HepG2 (cell line): Measurements from ENCODE around the gene LAMB3. TPM values are rescaled to one million over a fixed set of nuclear protein-coding genes. Genes with fewer than 3 reads are reported as not detected.

Experiments used
- ATAC-seq: fragments of 200-7000 bp; cut with Tn5 transposase; 3 replicates; pipeline ENCODE4 v1.9.1; 2020; ENCODE audit warnings: mild to moderate bottlenecking, moderate library complexity
- BruUV-seq: library from RNA; stranded (reverse); fragments of 400-500 nt; replicated peaks from 2 replicates; lab custom pipeline; 2021; lab: Mats Ljungman, UMichigan
- CTCF ChIA-PET: fragments of 300-600 bp; formaldehyde crosslinking; extraction: SDS; loops from one replicate; lab custom pipeline; 2021; ENCODE audit warnings: low total read pairs, inconsistent platforms, low intra/inter-chr PET ratio; lab: Yijun Ruan, JAX
- POLR2A ChIA-PET: fragments of 350-600 bp; sonication (Branson Sonifier 250); formaldehyde crosslinking; loops from one replicate; lab custom pipeline; 2020; ENCODE audit warnings: antibody characterized with exemption, inconsistent platforms; lab: Yijun Ruan, JAX
- DNase-seq: peaks from one replicate; pipeline ENCODE4 v3.0.0-alpha.2; 2015; ENCODE audit warnings: low spot score
- FAIRE-seq: peaks from 3 replicates; lab custom pipeline; 2011; peaks lifted over from hg19 to GRCh38; lab: Jason Lieb, UNC
- H2AFZ ChIP-seq: one replicate; pipeline ENCODE4 v1.6.1; 2011; ENCODE audit warnings: low read length, inconsistent platforms
- H3K27ac ChIP-seq: fragments of 300-600 bp; 3 replicates; pipeline ENCODE4 v1.8.0; 2011; ENCODE audit warnings: mixed run types, mild to moderate bottlenecking, mixed read lengths, low read length, inconsistent platforms; ENCODE audit not compliant: insufficient read depth; ENCODE audit errors: extremely low read length
- H3K27me3 ChIP-seq, 2 experiments: fragments of 200-600 bp in 1 of 2; 2 replicates in 1 of 2; 3 replicates in 1 of 2; pipeline versions ENCODE4 v1.6.0 to v1.8.0; 2011; ENCODE audit warnings: low read length in 2 of 2, mild to moderate bottlenecking in 2 of 2, moderate library complexity in 2 of 2, inconsistent platforms in 1 of 2; ENCODE audit not compliant: insufficient read depth in 2 of 2, control insufficient read depth in 1 of 2
- H3K36me3 ChIP-seq, 2 experiments: fragments of 200-600 bp in 1 of 2; replicated peaks in 1 of 2; 2 replicates in 1 of 2; 3 replicates in 1 of 2; pipeline versions ENCODE4 v1.5.1 to v1.8.0; 2011; ENCODE audit warnings: low read length in 2 of 2, inconsistent platforms in 1 of 2; ENCODE audit not compliant: insufficient read depth in 2 of 2, control insufficient read depth in 1 of 2
- H3K4me1 ChIP-seq: 2 replicates; pipeline ENCODE4 v1.5.1; 2012; ENCODE audit warnings: low read length, inconsistent platforms; ENCODE audit not compliant: insufficient read depth
- H3K4me2 ChIP-seq: 2 replicates; pipeline ENCODE4 v1.6.0; 2011; ENCODE audit warnings: low read depth, low read length, inconsistent platforms
- H3K4me3 ChIP-seq, 3 experiments: fragments of 200-600 bp in 1 of 3; sonication (generic), shearing (Covaris generic) in 1 of 3; replicated peaks in 1 of 3; 2 replicates each; pipeline ENCODE4 v1.5.1; 2011 to 2016; ENCODE audit warnings: low read length in 3 of 3, inconsistent platforms in 2 of 3, low read depth in 2 of 3, mild to moderate bottlenecking in 2 of 3, control low read depth in 1 of 3, mixed read lengths in 1 of 3; ENCODE audit not compliant: insufficient read depth in 1 of 3
- H3K79me2 ChIP-seq: one replicate; pipeline ENCODE4 v1.6.1; 2011; ENCODE audit warnings: low read length, inconsistent platforms; ENCODE audit not compliant: insufficient read depth
- H3K9ac ChIP-seq: 2 replicates; pipeline ENCODE4 v1.6.0; 2011; ENCODE audit warnings: mild to moderate bottlenecking, low read depth, low read length, inconsistent platforms; ENCODE audit not compliant: insufficient read depth
- H3K9me3 ChIP-seq: 2 replicates; pipeline ENCODE4 v1.5.1; 2012; ENCODE audit warnings: mild to moderate bottlenecking, low read length
- H4K20me1 ChIP-seq: 2 replicates; pipeline ENCODE4 v1.6.0; 2011; ENCODE audit warnings: inconsistent platforms, mild to moderate bottlenecking, low read length, moderate library complexity; ENCODE audit not compliant: insufficient read depth
- FOSL1 ChIP-seq: sonication (generic); formaldehyde crosslinking; IDR thresholded peaks from 2 replicates; pipeline ENCODE4 v1.9.0; 2021; ENCODE audit warnings: missing genetic modification reagents, borderline replicate concordance
- KDM4B ChIP-seq: sonication (generic); formaldehyde crosslinking; IDR thresholded peaks from 2 replicates; pipeline ENCODE4 v1.4.0; 2020; ENCODE audit warnings: missing genetic modification reagents
- PLRG1 ChIP-seq: fragments of 450-650 bp; conservative IDR thresholded peaks from 2 replicates; pipeline ENCODE4 v1.6.1; 2016
- REPIN1 ChIP-seq: sonication (generic); formaldehyde crosslinking; IDR thresholded peaks from 2 replicates; pipeline ENCODE4 v1.8.0; 2022; ENCODE audit warnings: missing genetic modification reagents, low read depth, mild to moderate bottlenecking, borderline replicate concordance
- ZNF138 ChIP-seq: sonication (generic); formaldehyde crosslinking; IDR thresholded peaks from 2 replicates; pipeline ENCODE4 v1.5.0; 2020; ENCODE audit warnings: mild to moderate bottlenecking, low read depth, missing genetic modification reagents
- ZNF24 ChIP-seq: fragments of 450-650 bp; IDR thresholded peaks from 2 replicates; pipeline ENCODE4 v1.6.1; 2017; ENCODE audit warnings: antibody characterized with exemption, mild to moderate bottlenecking
- ZNF513 ChIP-seq: sonication (generic); formaldehyde crosslinking; conservative IDR thresholded peaks from 2 replicates; pipeline ENCODE4 v1.5.0; 2020; ENCODE audit warnings: missing genetic modification reagents
- ZNF782 ChIP-seq: sonication (generic); formaldehyde crosslinking; IDR thresholded peaks from 2 replicates; pipeline ENCODE4 v1.4.0; 2020; ENCODE audit warnings: missing genetic modification reagents, mild to moderate bottlenecking, borderline replicate concordance
- WGBS: methylation state at CpG from one replicate; pipeline ENCODE4 v1.1.6; 2017; ENCODE audit warnings: low lambda C conversion rate; 5-methylcytosine and 5-hydroxymethylcytosine counted together
- in situ Hi-C: cut with HindIII; loops from 2 replicates; pipeline ENCODE4 v1.10.0; 2017; ENCODE audit warnings: low pct_unique_long_range_greater_than_20kb; ENCODE audit not compliant: extremely low pct_ligation_motif_present
- intact Hi-C: fragments of 100-400 bp; cut with micrococcal nuclease; formaldehyde crosslinking; loops from one replicate; pipeline ENCODE4 v1.10.0; 2022; ENCODE audit not compliant: unreplicated experiment
- polyA plus RNA-seq, 8 experiments: library from polyadenylated mRNA; depleted of rRNA in 3 of 8; stranded (reverse) in 7 of 8; unstranded in 1 of 8; fragments of >200 nt; fragmentation: Illumina TruSeq in 4 of 8; extraction: Trizol in 4 of 8; gene quantifications; 2 replicates each; pipeline versions ENCODE4 v1.2.1 to v1.2.3, GENCODE V29; 2011 to 2016; ENCODE audit warnings: low read depth in 4 of 8, missing spikeins in 1 of 8, mixed read lengths in 1 of 8; ENCODE audit not compliant: insufficient read depth in 1 of 8
- total RNA-seq, 5 experiments: library from RNA; depleted of rRNA; stranded (reverse); fragments of >200 nt; fragmentation: Illumina TruSeq; extraction: Trizol; gene quantifications; 2 replicates each; pipeline ENCODE4 v1.2.3, GENCODE V29; 2016; ENCODE audit warnings: low read depth in 1 of 5
- TF ChIP-seq, protein P1 (sequence below): sonication (generic); formaldehyde crosslinking; IDR thresholded peaks from 2 replicates; pipeline ENCODE4 v1.4.0; 2020; ENCODE audit warnings: low read depth, mild to moderate bottlenecking, missing genetic modification reagents

Gene LAMB3
- total and polyA plus RNA-seq, 2 of the 13 experiments (the other 11 are each of a cell fraction or from before 2014, with no cell fraction given), result 0.18 to 0.24 TPM

- TF ChIP-seq FOSL1 (no peak), ZNF138 (CRISPR knock-in tag) (no peak)
- TF ChIP-seq, all 625 proteins: peak for 0
Observed at GRCh38 chr1:209685821-209686220, 33.6 kb upstream of the LAMB3 start (continued).

GRCh38 chr1:209678981-209679539 is 26.8 kb upstream of the LAMB3 start:
- CTCF ChIA-PET, result no interaction called here
- no peak for FAIRE-seq

More at GRCh38 chr1:209678981-209679539, 26.8 kb upstream of the LAMB3 start:
- in situ Hi-C loops (no loop called here), intact Hi-C loops (no loop called here)
- no TSS peak for BruUV-seq
- Histone ChIP-seq H3K36me3 (no peaks in the 10 kb centered on the region), H3K79me2 (no peaks in the 10 kb centered on the region), H3K4me3 (no peak overlapping the region), H3K9ac (no peak overlapping the region), H4K20me1 (no peaks in the 10 kb centered on the region), H3K27me3 (peaks cover 9 to 36% of the 10 kb centered on the region in 2 experiments; a peak in 3 of 5 replicates), H3K4me1 (peaks cover 18% of the 10 kb centered on the region), H3K27ac (no peak overlapping the region), H2AFZ (no peak overlapping the region), H3K4me2 (no peak overlapping the region), H3K9me3 (no peaks in the 10 kb centered on the region)
- DNase-seq, result no peak
- POLR2A ChIA-PET, result no interaction called here
- ATAC-seq, result no peak
- 52% methylated on average over 4 of the region's 4 CpGs for WGBS
- TF ChIP-seq ZNF513 (CRISPR knock-in tag), result no peak
- TF ChIP-seq REPIN1 (CRISPR knock-in tag), result no peak
- no peak for TF ChIP-seq ZNF782 (CRISPR knock-in tag)
- TF ChIP-seq, protein P1, sequence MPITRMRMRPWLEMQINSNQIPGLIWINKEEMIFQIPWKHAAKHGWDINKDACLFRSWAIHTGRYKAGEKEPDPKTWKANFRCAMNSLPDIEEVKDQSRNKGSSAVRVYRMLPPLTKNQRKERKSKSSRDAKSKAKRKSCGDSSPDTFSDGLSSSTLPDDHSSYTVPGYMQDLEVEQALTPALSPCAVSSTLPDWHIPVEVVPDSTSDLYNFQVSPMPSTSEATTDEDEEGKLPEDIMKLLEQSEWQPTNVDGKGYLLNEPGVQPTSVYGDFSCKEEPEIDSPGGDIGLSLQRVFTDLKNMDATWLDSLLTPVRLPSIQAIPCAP (CRISPR knock-in tag), result no peak
- TF ChIP-seq ZNF24, result no peak
- TF ChIP-seq KDM4B (CRISPR knock-in tag), result no peak
- TF ChIP-seq PLRG1, result no peak
